Nephron progenitor cell (in vitro differentiated cells): ENCODE measurements around the gene PTPRJ.

Experiments used
- DNase-seq: peaks from one replicate; pipeline ENCODE4 v3.0.0; 2021
- H3K27ac Mint-ChIP-seq: 2 replicates; pipeline ENCODE4 v1.8.0; 2021; ENCODE audit warnings: mild to moderate bottlenecking, moderate library complexity, mixed read lengths
- H3K27me3 Mint-ChIP-seq: 2 replicates; pipeline ENCODE4 v1.8.0; 2021; ENCODE audit warnings: mild to moderate bottlenecking, low read depth, mixed read lengths; ENCODE audit not compliant: poor library complexity
- H3K36me3 Mint-ChIP-seq: 2 replicates; pipeline ENCODE4 v1.8.0; 2021; ENCODE audit warnings: low read depth, mixed read lengths
- H3K4me1 Mint-ChIP-seq: 2 replicates; pipeline ENCODE4 v1.8.0; 2021; ENCODE audit warnings: mixed read lengths
- H3K4me3 Mint-ChIP-seq: 2 replicates; pipeline ENCODE4 v1.8.0; 2021; ENCODE audit warnings: mild to moderate bottlenecking, moderate library complexity, mixed read lengths
- H3K9me3 Mint-ChIP-seq: 2 replicates; pipeline ENCODE4 v1.8.0; 2021; ENCODE audit warnings: mild to moderate bottlenecking, moderate library complexity, mixed read lengths
- TF ChIP-seq, protein P1 (sequence below): fragments of 200-600 bp; sonication (generic); IDR thresholded peaks from 2 replicates; pipeline ENCODE4 v1.5.0; 2021; ENCODE audit warnings: antibody characterized with exemption

The PTPRJ gene

DNA sequence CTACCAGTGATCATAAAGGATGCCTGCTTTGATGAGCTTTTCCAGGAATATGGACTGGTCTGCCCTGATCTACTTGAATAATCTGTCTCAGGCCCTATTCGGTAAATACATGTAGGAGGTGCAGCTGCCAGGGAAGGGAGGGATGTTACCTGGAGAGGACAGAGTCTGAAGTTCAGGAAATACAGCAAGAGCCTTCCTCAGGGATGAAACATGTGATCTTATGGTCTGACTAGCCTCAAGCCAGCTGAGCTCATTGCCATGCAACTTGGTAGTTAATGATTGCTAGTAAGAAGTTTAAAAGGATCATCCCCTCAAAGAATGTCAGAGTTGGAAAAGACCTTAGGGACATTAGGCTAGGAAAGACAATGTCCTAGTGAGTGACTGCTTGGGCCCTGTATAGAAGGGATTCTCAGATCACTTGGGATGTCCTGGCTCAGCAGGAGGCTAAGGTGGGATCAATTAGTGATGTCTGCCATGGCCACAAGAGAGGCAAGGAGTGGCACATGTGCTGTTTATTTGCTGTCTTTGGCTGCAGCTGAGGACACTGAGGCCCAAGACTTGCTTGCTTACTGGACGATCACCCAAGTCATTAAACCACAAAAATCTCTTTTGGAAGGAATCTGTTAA, 18.5 kb downstream of the PTPRJ start:
- H3K4me1 Mint-ChIP-seq = peaks cover 41% of the 10 kb centered on the region
- no peaks in the 10 kb centered on the region for H3K9me3 Mint-ChIP-seq
- DNase-seq = no peak
- no peak overlapping the region for H3K4me3 Mint-ChIP-seq
- H3K27me3 Mint-ChIP-seq = peaks cover 5% of the 10 kb centered on the region
- TF ChIP-seq, protein P1, sequence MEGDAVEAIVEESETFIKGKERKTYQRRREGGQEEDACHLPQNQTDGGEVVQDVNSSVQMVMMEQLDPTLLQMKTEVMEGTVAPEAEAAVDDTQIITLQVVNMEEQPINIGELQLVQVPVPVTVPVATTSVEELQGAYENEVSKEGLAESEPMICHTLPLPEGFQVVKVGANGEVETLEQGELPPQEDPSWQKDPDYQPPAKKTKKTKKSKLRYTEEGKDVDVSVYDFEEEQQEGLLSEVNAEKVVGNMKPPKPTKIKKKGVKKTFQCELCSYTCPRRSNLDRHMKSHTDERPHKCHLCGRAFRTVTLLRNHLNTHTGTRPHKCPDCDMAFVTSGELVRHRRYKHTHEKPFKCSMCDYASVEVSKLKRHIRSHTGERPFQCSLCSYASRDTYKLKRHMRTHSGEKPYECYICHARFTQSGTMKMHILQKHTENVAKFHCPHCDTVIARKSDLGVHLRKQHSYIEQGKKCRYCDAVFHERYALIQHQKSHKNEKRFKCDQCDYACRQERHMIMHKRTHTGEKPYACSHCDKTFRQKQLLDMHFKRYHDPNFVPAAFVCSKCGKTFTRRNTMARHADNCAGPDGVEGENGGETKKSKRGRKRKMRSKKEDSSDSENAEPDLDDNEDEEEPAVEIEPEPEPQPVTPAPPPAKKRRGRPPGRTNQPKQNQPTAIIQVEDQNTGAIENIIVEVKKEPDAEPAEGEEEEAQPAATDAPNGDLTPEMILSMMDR = no peak
- no peaks in the 10 kb centered on the region for H3K36me3 Mint-ChIP-seq
- H3K27ac Mint-ChIP-seq = no peak overlapping the region

DNA sequence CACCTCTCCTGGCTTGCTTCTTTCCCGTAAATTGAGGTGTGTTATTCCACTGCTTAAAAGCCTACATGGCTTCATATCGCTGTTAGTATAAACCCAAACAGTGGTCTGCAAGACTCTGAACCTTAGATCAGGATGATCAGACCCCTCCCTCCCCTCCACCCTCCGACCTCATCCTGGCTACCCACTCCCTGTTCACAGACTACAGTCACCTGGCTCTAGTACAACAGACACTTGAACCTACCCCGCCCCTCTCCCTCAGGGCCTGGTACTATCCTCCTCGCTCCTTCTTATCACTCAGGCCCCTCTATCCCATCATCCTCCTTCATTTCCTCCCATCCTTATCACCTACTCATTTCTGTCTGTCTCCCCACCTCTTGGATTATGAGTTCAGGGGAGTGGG, 20.1 kb downstream of the PTPRJ start:
- TF ChIP-seq, protein P1 = no peak
- Mint-ChIP-seq H3K27me3 (peaks cover 8% of the 10 kb centered on the region), H3K36me3 (no peaks in the 10 kb centered on the region), H3K4me1 (peaks cover 48% of the 10 kb centered on the region), H3K4me3 (no peak overlapping the region), H3K9me3 (no peaks in the 10 kb centered on the region), H3K27ac (no peak overlapping the region)
- DNase-seq = no peak

DNA sequence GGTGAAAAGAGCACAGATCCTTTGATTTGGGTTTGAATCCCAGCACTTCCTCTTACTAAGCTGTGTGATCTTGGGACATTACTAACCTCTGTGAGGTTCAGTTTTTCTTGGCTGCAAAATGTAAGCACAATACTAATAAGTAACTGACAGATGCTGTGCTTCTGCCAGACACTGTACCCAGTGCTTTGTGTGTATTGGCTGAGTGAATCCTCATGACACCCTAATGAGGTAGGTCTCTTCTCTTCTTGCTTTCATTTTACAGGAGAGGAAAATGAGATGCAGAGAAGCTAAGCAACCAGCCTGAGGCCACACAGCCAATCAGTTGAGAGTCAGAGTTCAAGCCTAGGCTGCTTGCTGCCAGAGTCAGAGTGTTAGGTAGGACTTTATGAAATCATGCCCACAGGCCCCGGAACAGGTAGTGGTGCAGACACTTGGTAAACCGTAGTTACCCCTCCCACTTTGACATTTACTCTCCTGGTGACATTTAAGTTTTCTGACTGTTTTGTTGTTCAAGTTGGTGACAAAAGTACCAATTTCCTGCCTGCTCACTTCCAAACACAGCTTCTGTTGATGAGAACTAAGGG, 21.2 kb downstream of the PTPRJ start:
- no peaks in the 10 kb centered on the region for H3K9me3 Mint-ChIP-seq
- H3K27ac Mint-ChIP-seq = peak overlapping the region; percentile 25
- no peaks in the 10 kb centered on the region for H3K36me3 Mint-ChIP-seq
- TF ChIP-seq, protein P1 = no peak
- H3K4me3 Mint-ChIP-seq = no peak overlapping the region
- no peak for DNase-seq
- peaks cover 58% of the 10 kb centered on the region for H3K4me1 Mint-ChIP-seq
- peaks cover 8% of the 10 kb centered on the region for H3K27me3 Mint-ChIP-seq

DNA sequence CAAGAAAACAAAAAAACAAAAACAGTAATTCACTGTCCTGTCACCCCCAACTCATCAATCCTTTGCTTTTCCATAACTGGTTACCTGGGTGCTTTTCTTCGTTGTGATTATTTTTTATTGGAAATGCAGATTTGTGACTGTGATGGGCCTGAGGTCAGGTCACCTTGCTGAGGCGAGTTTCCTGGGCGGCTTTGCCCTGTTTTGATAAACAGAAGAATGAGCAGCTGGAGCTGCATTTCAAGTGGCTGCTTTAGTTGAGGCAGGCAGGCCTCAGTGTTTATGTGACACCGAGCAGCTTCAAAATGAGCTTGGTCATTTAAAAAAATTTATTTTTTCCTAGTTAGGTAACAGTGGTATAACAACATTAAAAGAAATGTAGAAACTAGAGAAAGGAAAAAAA, 22.2 kb downstream of the PTPRJ start:
- TF ChIP-seq, protein P1 = no peak
- Mint-ChIP-seq H3K27ac (peak overlapping the region; percentile 94), H3K9me3 (no peaks in the 10 kb centered on the region), H3K36me3 (no peaks in the 10 kb centered on the region), H3K4me1 (peaks cover 57% of the 10 kb centered on the region), H3K27me3 (peaks cover 8% of the 10 kb centered on the region), H3K4me3 (no peak overlapping the region)
- no peak for DNase-seq

DNA sequence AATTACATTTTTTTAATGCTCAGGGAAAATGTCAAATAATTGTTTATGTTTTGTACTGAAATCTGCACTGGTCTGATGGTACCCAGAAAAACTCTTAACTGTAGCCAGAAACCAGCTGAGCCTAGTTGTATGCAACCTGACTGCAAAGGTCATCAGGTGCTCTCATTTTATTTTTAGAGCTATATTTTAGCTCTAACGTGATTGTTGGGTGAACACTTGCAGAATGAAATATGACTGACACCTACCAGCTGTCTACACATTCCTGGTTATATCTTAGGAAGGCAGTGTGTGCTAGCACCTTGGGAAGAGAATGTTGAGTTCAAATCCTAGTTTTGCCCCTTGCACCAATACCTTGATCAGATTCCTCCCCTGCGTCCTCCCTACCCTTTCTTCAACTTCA, 23.6 kb downstream of the PTPRJ start:
- Mint-ChIP-seq H3K36me3 (no peaks in the 10 kb centered on the region), H3K9me3 (no peaks in the 10 kb centered on the region), H3K27ac (no peak overlapping the region), H3K4me1 (peaks cover 47% of the 10 kb centered on the region), H3K27me3 (peaks cover 8% of the 10 kb centered on the region), H3K4me3 (no peak overlapping the region)
- TF ChIP-seq, protein P1 = no peak
- DNase-seq = no peak

DNA sequence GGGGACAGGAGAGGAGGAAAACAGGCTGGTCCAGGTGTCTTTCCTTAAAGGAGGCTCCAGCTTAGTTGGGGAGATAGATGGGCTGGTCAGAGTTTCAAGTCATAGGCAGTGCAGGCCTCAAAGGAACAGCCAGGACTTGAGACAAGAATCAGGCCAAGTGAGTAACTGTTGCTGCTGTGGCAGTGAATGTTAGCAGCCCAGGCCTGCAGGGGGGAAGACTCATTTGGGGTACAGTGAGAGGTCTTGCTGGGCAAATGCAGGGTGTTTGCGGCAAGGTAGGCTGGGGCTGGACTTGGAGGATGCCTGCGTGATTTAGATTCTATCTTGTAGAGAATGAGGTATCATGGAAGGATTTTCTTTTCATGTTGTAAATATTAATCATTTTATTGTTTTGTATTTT, 24.1 kb downstream of the PTPRJ start:
- Mint-ChIP-seq H3K36me3 (no peaks in the 10 kb centered on the region), H3K27ac (peak overlapping the region; percentile 96), H3K9me3 (no peaks in the 10 kb centered on the region), H3K4me1 (peaks cover 45% of the 10 kb centered on the region), H3K4me3 (no peak overlapping the region), H3K27me3 (peaks cover 8% of the 10 kb centered on the region)
- TF ChIP-seq, protein P1 = no peak
- DNase-seq = no peak
